Mucosa of rectum (tissue), 2 donors: ENCODE results near the gene LDHD.
A peak's percentile ranks its signal among the peaks of the same experiment; 100 is the strongest.

Experiments used
- H3K27ac ChIP-seq, 2 donors: one replicate each; pipeline ENCODE4 v1.7.0; 2013; ENCODE audit warnings: inconsistent platforms in 2 of 2, low read depth in 2 of 2, low read length in 2 of 2
- H3K27me3 ChIP-seq, 2 donors: one replicate each; pipeline ENCODE4 v1.7.0; 2013; ENCODE audit warnings: low read length in 2 of 2; ENCODE audit not compliant: control insufficient read depth in 2 of 2, insufficient read depth in 2 of 2
- H3K36me3 ChIP-seq, 2 donors: one replicate each; pipeline ENCODE4 v1.7.0; 2013; ENCODE audit warnings: low read length in 2 of 2; ENCODE audit not compliant: control insufficient read depth in 2 of 2, insufficient read depth in 2 of 2
- H3K4me1 ChIP-seq, 2 donors: one replicate each; pipeline ENCODE4 v1.7.0; 2013; ENCODE audit warnings: low read length in 2 of 2, mild to moderate bottlenecking in 1 of 2; ENCODE audit not compliant: control insufficient read depth in 2 of 2, insufficient read depth in 2 of 2
- H3K4me3 ChIP-seq, 2 donors: one replicate each; pipeline ENCODE4 v1.7.0; 2013; ENCODE audit warnings: low read length in 2 of 2
- H3K9ac ChIP-seq, 2 donors: one replicate each; pipeline ENCODE4 v1.7.0; 2013; ENCODE audit warnings: low read length in 2 of 2, low read depth in 1 of 2, mild to moderate bottlenecking in 1 of 2
- H3K9me3 ChIP-seq, 2 donors: one replicate each; pipeline ENCODE4 v1.7.0; 2013; ENCODE audit warnings: low read length in 2 of 2; ENCODE audit not compliant: control insufficient read depth in 2 of 2
- donor health status: healthy.
- donor health status: Normal muscosa, but diverticular disease.

Gene LDHD

DNA sequence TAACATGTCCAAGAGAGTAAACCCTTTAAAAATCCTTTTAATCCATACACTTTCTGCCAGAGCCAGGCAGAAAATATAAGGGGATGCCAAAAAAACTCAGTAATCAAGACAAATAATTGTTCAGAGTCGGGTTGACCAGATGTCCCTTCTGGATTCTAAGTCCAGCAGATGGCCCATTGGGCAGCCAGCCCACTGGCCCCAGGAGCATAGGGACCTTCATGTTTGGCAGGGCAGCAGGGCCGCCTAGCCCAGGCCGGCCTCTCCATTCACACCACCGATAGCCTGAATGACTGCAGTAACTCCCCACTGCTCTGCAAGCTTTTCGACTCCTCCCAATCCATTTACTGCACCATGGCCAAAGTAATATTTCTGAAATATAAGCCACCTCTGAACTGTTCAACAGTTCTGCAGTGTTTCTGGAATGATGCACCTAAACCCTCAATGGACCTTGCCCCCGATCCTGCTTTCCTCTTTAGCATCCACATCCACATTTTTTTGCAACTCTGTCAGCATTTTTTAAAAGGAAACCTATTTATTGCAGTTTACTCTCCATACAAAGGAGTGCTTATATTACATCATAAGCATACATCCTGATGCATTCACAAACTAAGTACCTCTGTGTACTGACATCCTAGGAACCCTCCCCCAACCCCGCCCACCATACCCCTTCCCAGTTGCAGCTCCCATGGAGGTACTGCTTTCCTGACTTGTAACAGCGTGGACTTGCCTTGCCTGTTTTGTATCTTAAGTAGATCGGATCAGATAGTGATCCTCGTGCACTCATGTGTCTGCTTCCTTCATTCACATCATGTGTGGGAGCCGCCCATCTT is 46.4 kb downstream of the LDHD start:
- no peak overlapping the region for H3K4me3 ChIP-seq
- peak overlapping the region in 1 of 2 donors; percentile 17 for H3K9ac ChIP-seq
- H3K4me1 ChIP-seq: peaks cover 23 to 25% of the 10 kb centered on the region in 2 donors
- no peaks in the 10 kb centered on the region for H3K27me3 ChIP-seq
- no peaks in the 10 kb centered on the region for H3K9me3 ChIP-seq
- H3K36me3 ChIP-seq: no peaks in the 10 kb centered on the region
- H3K27ac ChIP-seq: peak overlapping the region; percentile 30 to 45

DNA sequence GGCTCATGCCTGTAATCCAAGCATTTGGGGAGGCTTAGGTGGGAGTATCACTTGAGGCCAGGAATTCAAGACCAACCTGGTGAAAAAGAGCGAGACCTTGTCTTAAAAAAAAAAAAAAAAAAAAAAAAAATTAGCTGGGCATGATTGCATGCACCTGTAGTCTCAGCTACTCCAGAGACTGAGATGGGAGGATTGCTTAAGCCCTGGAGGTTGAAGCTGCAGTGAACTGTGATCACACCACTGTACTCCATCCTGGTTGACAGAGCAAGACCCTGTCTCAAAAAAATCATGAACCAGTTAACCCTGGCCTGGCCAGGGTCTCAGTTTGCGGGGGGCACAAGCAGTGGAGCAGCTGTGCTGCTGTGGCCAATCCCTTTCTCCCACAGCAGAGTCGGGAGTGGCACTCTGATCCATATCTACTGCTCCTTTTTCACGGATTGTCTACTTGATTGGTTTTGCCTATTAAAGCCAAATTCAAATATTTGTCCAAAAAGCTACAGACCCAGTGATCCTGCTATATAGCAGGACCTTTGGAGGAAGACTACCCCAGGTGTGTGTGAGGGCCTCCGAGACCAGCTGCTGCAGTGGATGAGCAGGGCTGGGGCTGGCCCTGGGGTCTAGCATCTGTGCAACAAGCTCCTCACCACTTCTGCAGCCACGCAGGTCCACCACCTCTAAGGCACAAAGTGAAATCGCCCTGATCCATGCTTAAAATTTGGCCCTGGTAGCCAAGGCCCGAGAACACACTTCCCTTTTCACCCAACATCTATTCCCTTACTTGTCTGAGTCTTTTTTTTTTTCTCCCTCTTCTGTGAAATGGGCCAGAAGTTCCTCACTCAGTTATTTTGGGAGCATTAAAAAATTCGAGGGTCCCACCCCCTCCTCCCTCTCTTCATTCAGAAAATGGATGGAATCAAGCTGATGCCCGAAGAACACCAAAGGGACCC is 48.2 kb downstream of the LDHD start:
- Histone ChIP-seq H3K4me1 (peaks cover 32 to 38% of the 10 kb centered on the region in 2 donors), H3K36me3 (no peaks in the 10 kb centered on the region), H3K9me3 (no peaks in the 10 kb centered on the region), H3K27ac (no peak overlapping the region), H3K27me3 (no peaks in the 10 kb centered on the region), H3K9ac (no peak overlapping the region), H3K4me3 (no peak overlapping the region)

DNA sequence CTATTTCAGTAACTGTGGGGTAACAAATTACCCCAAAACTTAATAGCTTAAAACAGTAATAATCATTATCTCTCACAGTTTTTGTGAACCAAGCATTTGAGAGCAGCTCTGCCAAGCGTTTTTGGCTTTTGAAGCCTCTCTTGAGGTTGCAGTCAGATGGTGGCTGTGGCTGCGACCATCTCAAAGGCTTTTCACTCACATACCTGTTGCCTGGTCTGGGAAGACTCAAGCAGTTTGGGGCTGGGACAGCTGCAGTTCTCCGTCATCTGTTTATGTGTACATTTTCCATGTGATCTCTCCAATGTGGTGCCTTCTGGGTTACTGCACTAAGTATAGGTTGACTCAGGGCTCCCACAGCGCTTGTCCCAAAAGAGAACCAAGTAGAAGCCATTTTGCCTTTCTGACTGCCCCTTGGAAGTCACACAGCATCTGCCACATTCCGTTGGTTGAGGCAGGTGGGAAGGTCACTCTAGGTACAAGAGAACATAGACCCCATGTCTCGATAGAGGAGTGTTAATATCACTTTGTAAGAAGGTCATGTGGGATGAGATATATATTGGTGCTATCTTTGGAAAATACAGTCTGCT is 49.6 kb downstream of the LDHD start:
- H3K27me3 ChIP-seq: no peaks in the 10 kb centered on the region
- H3K4me1 ChIP-seq: peaks cover 27 to 33% of the 10 kb centered on the region in 2 donors
- H3K4me3 ChIP-seq: no peak overlapping the region
- H3K9ac ChIP-seq: no peak overlapping the region
- no peaks in the 10 kb centered on the region for H3K9me3 ChIP-seq
- H3K27ac ChIP-seq: no peak overlapping the region
- no peaks in the 10 kb centered on the region for H3K36me3 ChIP-seq

DNA sequence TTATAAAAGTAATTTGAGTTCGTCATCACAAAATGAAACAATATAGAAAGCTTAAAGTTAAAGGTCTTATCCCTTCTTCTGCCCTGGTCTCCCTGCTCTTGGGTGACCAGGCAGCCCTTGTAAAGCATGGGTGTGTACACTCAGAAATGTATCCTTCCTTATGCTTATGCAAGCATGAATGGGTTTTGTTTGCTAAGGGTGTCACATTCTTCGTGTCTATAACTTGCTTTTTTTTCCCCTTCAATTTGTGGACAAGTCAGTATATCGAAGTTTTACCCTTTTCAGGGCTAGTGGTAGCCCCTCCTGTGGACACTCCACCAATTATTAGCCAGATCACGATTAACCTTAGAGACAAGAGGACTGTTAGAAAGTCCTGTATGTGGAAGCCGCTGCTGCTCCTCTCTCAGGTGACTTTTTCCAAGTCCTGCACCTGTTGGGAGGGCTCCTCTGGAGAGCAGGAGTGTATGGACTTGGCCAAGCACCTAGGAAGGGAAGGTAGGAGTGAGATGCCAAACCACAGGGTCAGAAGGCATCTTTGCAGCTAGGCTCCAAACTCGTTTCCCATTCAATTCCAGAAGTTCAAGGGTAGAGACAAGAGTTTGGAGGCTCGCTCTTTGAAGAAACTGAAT is 50.9 kb downstream of the LDHD start:
- Histone ChIP-seq H3K36me3 (no peaks in the 10 kb centered on the region), H3K27ac (peak overlapping the region; percentile 95), H3K9me3 (no peaks in the 10 kb centered on the region), H3K9ac (peak overlapping the region; percentile 65 to 66), H3K27me3 (no peaks in the 10 kb centered on the region), H3K4me3 (peak overlapping the region in 1 of 2 donors; percentile 63), H3K4me1 (peaks cover 25 to 33% of the 10 kb centered on the region in 2 donors)

DNA sequence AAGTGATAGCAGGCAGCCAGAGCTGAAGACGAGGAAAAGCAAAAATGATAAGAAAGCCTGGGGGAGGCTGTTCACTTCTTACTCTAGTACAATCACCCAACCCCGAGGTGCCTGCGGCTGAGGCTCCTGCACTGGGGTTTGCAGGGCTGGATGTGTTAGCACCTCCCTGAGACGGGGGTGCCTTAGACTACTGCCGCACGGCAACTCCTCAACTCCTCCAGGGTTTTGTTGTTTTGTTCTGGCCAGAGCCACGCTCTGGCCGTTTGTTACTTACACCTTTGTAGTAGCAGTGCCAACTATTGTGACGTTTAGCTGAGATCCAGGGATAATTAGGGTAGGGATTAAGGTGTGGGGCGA is 51.5 kb downstream of the LDHD start:
- H3K4me3 ChIP-seq: peak overlapping the region; percentile 31 to 57
- H3K4me1 ChIP-seq: peaks cover 23 to 28% of the 10 kb centered on the region in 2 donors
- no peaks in the 10 kb centered on the region for H3K27me3 ChIP-seq
- H3K27ac ChIP-seq: peak overlapping the region; percentile 95
- H3K9me3 ChIP-seq: no peaks in the 10 kb centered on the region
- no peaks in the 10 kb centered on the region for H3K36me3 ChIP-seq
- peak overlapping the region; percentile 65 to 74 for H3K9ac ChIP-seq

DNA sequence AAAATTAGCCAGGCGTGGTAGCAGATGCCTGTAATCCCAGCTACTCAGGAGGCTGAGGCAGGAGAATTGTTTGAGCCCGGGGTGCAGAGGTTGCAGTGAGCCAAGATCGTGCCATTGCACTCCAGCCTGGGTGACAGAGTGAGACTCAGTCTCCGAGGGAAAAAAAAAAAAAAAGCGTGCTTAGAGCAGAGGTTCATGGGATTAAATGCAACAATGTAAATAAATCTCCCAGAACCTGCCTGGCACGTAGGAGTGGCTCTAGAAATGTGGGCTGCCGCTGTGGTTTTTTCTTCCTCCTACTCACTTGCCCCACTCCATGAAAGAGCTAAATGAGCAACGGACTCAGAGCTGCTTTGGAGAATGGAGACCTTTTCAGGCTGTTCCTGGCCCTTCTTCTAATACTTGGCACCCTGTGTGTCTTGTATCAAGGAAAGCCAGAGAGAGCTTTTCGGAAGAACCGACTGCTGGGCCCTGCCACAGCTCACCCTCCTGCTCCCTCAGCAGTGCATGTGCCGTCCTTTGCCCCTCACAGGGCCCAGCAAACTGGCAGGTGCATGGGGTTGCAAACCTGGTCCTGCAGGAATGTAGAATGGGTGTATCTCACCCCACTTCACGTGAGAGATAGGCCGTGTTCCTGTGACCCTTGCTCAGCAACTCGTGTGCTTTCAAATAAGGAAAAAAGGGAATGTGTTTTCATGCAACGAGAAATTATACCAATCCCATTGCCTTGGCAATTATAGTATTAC is 52.0 kb downstream of the LDHD start:
- Histone ChIP-seq H3K27ac (peak overlapping the region; percentile 95), H3K9ac (peak overlapping the region; percentile 65 to 74), H3K36me3 (no peaks in the 10 kb centered on the region), H3K27me3 (no peaks in the 10 kb centered on the region), H3K4me1 (peaks cover 19 to 22% of the 10 kb centered on the region in 2 donors), H3K9me3 (no peaks in the 10 kb centered on the region), H3K4me3 (peak overlapping the region; percentile 31 to 57)

DNA sequence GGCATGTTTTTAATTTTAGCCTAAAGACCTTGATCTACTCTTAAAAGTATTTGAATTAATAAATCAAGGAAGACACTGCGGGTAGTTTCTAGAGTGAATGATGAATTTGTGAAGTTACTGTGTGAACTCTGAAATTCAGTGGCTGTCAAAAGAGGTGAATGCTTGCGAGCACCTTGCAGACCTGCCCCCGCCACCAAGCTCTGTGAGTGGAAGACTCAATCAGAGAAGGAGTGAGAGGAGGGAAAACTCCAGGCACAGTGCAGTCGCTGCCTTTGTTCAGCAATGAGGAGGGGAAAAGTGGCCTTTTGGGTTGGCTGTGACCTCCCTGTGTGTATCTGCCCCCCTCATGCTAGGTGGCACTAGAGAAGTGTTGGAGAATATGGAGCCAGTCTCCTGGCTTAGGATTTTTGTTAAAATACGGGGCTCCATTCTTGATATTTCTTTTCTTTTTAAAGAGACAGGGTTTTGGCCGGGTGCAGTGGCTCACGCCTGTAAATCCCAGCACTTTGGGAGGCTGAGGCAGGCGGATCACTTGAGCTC is 53.0 kb downstream of the LDHD start:
- no peaks in the 10 kb centered on the region for H3K36me3 ChIP-seq
- H3K4me1 ChIP-seq: peaks cover 19 to 22% of the 10 kb centered on the region in 2 donors
- H3K4me3 ChIP-seq: no peak overlapping the region
- H3K27ac ChIP-seq: peak overlapping the region; percentile 26 to 95
- peak overlapping the region in 1 of 2 donors; percentile 28 for H3K9ac ChIP-seq
- H3K27me3 ChIP-seq: no peaks in the 10 kb centered on the region
- no peaks in the 10 kb centered on the region for H3K9me3 ChIP-seq

DNA sequence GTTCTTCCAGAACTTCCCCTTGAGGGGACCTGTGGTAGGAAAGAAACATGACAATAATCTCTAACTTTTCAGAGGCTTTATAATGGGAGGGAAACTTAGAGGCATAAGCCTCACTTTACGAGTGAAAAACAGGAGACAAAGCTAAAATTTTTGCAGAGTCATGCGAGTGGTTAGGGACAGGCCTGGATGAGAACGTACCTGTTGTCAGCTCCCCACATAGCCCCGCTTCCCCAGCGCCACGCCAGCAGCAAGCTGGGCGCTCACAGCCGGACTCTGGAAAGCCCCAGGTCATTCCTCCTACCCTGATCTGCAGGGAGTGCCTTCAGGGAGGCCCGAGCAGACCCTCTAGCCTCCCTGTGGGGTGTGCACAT is 53.6 kb downstream of the LDHD start:
- H3K9ac ChIP-seq: no peak overlapping the region
- no peaks in the 10 kb centered on the region for H3K27me3 ChIP-seq
- no peaks in the 10 kb centered on the region for H3K36me3 ChIP-seq
- H3K27ac ChIP-seq: no peak overlapping the region
- H3K4me3 ChIP-seq: no peak overlapping the region
- H3K9me3 ChIP-seq: no peaks in the 10 kb centered on the region
- H3K4me1 ChIP-seq: peaks cover 19 to 22% of the 10 kb centered on the region in 2 donors
